Left ventricle myocardium inferior (tissue), 1 donor: ENCODE measurements around the gene CEP57. TPM values are rescaled to one million over a fixed set of nuclear protein-coding genes. Genes with fewer than 3 reads are reported as not detected.
A peak's percentile ranks its signal among the peaks of the same experiment; 100 is the strongest.

ENCODE experiments used
- DNase-seq: peaks from one replicate; pipeline ENCODE4 v3.0.0-alpha.2; 2020
- H3K27ac ChIP-seq: fragments of 200-600 bp; replicated peaks from 2 replicates; pipeline ENCODE4 v1.8.0; 2021
- H3K27me3 ChIP-seq: fragments of 200-600 bp; 2 replicates; pipeline ENCODE4 v1.8.0; 2021; ENCODE audit warnings: low read depth
- H3K36me3 ChIP-seq: fragments of 200-600 bp; 2 replicates; pipeline ENCODE4 v1.8.0; 2021
- H3K4me1 ChIP-seq: fragments of 200-600 bp; 2 replicates; pipeline ENCODE4 v1.8.0; 2021
- H3K4me3 ChIP-seq: fragments of 200-600 bp; 2 replicates; pipeline ENCODE4 v1.8.0; 2021; ENCODE audit warnings: mild to moderate bottlenecking, moderate library complexity
- H3K9me3 ChIP-seq: fragments of 200-600 bp; replicated peaks from 2 replicates; pipeline ENCODE4 v1.8.0; 2021
- CTCF ChIP-seq: fragments of 200-600 bp; IDR thresholded peaks from 2 replicates; pipeline ENCODE4 v1.8.0; 2021; ENCODE audit warnings: antibody characterized with exemption, mild to moderate bottlenecking, borderline replicate concordance
- intact Hi-C: fragments of 100-400 bp; cut with micrococcal nuclease; formaldehyde crosslinking; loops from one replicate; pipeline ENCODE4 v1.11.0; 2022
- total RNA-seq: library from RNA; stranded (reverse); fragmentation: NEBNext Ultra II Directional; extraction: Animal tissue kit (Norgen Biotek cat#: 25700); gene quantifications from one replicate; pipeline ENCODE4 v1.2.1, GENCODE V29; 2021
- donor health status: DM: no; HTN: yes; CAD: no; lungs with severe emphysema.

CEP57 gene
- total RNA-seq, 1 donor from 2014 or later, result 22.2 TPM

GRCh38 chr11:95835768-95836488 is 45.6 kb downstream of the CEP57 start:
- H3K27ac ChIP-seq, result peak overlapping the region; percentile 31
- no peak overlapping the region for H3K4me3 ChIP-seq
- peak; percentile 88 for TF ChIP-seq CTCF
- no peaks in the 10 kb centered on the region for H3K9me3 ChIP-seq
- H3K36me3 ChIP-seq, result peaks cover 74% of the 10 kb centered on the region
- peak; percentile 22 for DNase-seq
- peaks cover 5% of the 10 kb centered on the region for H3K4me1 ChIP-seq
- no peaks in the 10 kb centered on the region for H3K27me3 ChIP-seq
- intact Hi-C loops, result loop anchor here (10.0 kb wide), 1 partner anchor 559 kb away; the partner anchor contains the start of gene JRKL

GRCh38 chr11:95845167-95845566 is 54.9 kb downstream of the CEP57 start:
- peaks cover 12% of the 10 kb centered on the region for H3K4me1 ChIP-seq
- H3K27me3 ChIP-seq, result no peaks in the 10 kb centered on the region
- no peak for DNase-seq
- no peak for TF ChIP-seq CTCF
- H3K4me3 ChIP-seq, result no peak overlapping the region
- intact Hi-C loops, result loop anchor here (10.0 kb wide), 1 partner anchor 510 kb away; no protein-coding TSS in a partner anchor
- H3K27ac ChIP-seq, result no peak overlapping the region
- peaks cover 63% of the 10 kb centered on the region for H3K36me3 ChIP-seq
- H3K9me3 ChIP-seq, result no peaks in the 10 kb centered on the region

GRCh38 chr11:95849087-95849825 is 59.0 kb downstream of the CEP57 start:
- peaks cover 12% of the 10 kb centered on the region for H3K4me1 ChIP-seq
- no peak overlapping the region for H3K4me3 ChIP-seq
- peak overlapping the region; percentile 30 for H3K27ac ChIP-seq
- no peaks in the 10 kb centered on the region for H3K9me3 ChIP-seq
- H3K36me3 ChIP-seq, result peaks cover 44% of the 10 kb centered on the region
- H3K27me3 ChIP-seq, result no peaks in the 10 kb centered on the region
- DNase-seq, result peak; percentile 18
- intact Hi-C loops, result loop anchor here (10.0 kb wide), 1 partner anchor 506 kb away; no protein-coding TSS in a partner anchor
- TF ChIP-seq CTCF, result peak; percentile 61

- intact Hi-C loops, result no loop called here
- peaks cover 42% of the 10 kb centered on the region for H3K36me3 ChIP-seq
- no peak for TF ChIP-seq CTCF
- H3K27ac ChIP-seq, result no peak overlapping the region
- DNase-seq, result no peak
- H3K27me3 ChIP-seq, result no peaks in the 10 kb centered on the region
- H3K4me1 ChIP-seq, result peaks cover 12% of the 10 kb centered on the region
- no peaks in the 10 kb centered on the region for H3K9me3 ChIP-seq
- H3K4me3 ChIP-seq, result no peak overlapping the region
Measured at GRCh38 chr11:95850137-95850536, 59.8 kb downstream of the CEP57 start.

GRCh38 chr11:95853138-95853537 is 62.8 kb downstream of the CEP57 start:
- no peak overlapping the region for H3K27ac ChIP-seq
- no peaks in the 10 kb centered on the region for H3K27me3 ChIP-seq
- H3K4me3 ChIP-seq, result no peak overlapping the region
- intact Hi-C loops, result no loop called here
- H3K9me3 ChIP-seq, result no peaks in the 10 kb centered on the region
- DNase-seq, result no peak
- TF ChIP-seq CTCF, result no peak
- peaks cover 12% of the 10 kb centered on the region for H3K4me1 ChIP-seq
- peaks cover 48% of the 10 kb centered on the region for H3K36me3 ChIP-seq
